Measurements from ENCODE around the gene RAMACL. TPM values are rescaled to one million over a fixed set of nuclear protein-coding genes. Genes with fewer than 3 reads are reported as not detected.

Gene RAMACL
- total RNA-seq, 1 experiment from 2014 or later, result 0.15 TPM

GRCh38 chr6:166567813-166568212 lies 18.7 kb downstream of the RAMACL start:
- ChIA-PET RAD21 (ENCODE audit: low non-redundant PET in 1 of 2, low total read pairs in 2 of 2, uncharacterized antibody in 2 of 2, unreplicated experiment in 2 of 2) (no interaction called here), CTCF (no interaction called here), POLR2A (no interaction called here)
- H4K20me1 ChIP-seq (ENCODE audit: insufficient read depth), result no peaks in the 10 kb centered on the region
- H3K9me2 ChIP-seq (ENCODE audit: insufficient read depth), result no peaks in the 10 kb centered on the region
- H3K4me2 ChIP-seq (ENCODE audit: low read length), result no peak overlapping the region
- BruUV-seq (replicated peaks), result no TSS peak
- H3K27ac ChIP-seq (ENCODE audit: low read depth, low read length), result no peak overlapping the region
- no peak overlapping the region for H3K4me3 ChIP-seq (replicated peaks in 1 of 2; ENCODE audit: low read depth in 1 of 2, low read length in 2 of 2)
- H3K79me2 ChIP-seq (ENCODE audit: insufficient read depth, low read length), result no peaks in the 10 kb centered on the region
- no peaks in the 10 kb centered on the region for H3K36me3 ChIP-seq (ENCODE audit: control insufficient read depth in 1 of 2, insufficient read depth in 2 of 2, low read length in 2 of 2)
- H2AFZ ChIP-seq (ENCODE audit: low read depth, low read length, poor library complexity, severe bottlenecking), result no peak overlapping the region
- intact Hi-C loops (cut with micrococcal nuclease), result no loop called here
- H3K27me3 ChIP-seq (ENCODE audit: insufficient read depth, low read length), result no peaks in the 10 kb centered on the region
- H3K4me1 ChIP-seq (ENCODE audit: control insufficient read depth in 1 of 2, insufficient read depth in 2 of 2, low read length in 2 of 2), result peaks cover 0 to 15% of the 10 kb centered on the region in 2 experiments; a peak in 1 of 4 replicates
- no peak for TF ChIP-seq EZH2 (IDR thresholded peaks at IDR 0.05)
- no peak for TF ChIP-seq ZFX (IDR thresholded peaks at IDR 0.05)
- TF ChIP-seq POLR2AphosphoS5 (IDR thresholded peaks at IDR 0.05; ENCODE audit: low read depth, low read length), result no peak
- H3K9me3 ChIP-seq (ENCODE audit: control insufficient read depth in 1 of 2, insufficient read depth in 1 of 2, low read depth in 1 of 2, low read length in 2 of 2), result no peaks in the 10 kb centered on the region
- no peak for ATAC-seq
- H3K9ac ChIP-seq (ENCODE audit: low read length), result no peak overlapping the region
- DNase-seq (ENCODE audit: low read depth, low spot score), result no peak

- H3K79me2 ChIP-seq (ENCODE audit: insufficient read depth, low read length), result no peaks in the 10 kb centered on the region
- no peak for TF ChIP-seq ZFX (IDR thresholded peaks at IDR 0.05)
- TF ChIP-seq, protein P1, sequence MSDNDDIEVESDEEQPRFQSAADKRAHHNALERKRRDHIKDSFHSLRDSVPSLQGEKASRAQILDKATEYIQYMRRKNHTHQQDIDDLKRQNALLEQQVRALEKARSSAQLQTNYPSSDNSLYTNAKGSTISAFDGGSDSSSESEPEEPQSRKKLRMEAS (IDR thresholded peaks at IDR 0.05), result 0 out of 2 replicates have a peak, but pooled peaks have one; percentile 17
- peaks cover 0 to 15% of the 10 kb centered on the region in 2 experiments; a peak in 1 of 4 replicates for H3K4me1 ChIP-seq (ENCODE audit: control insufficient read depth in 1 of 2, insufficient read depth in 2 of 2, low read length in 2 of 2)
- no peaks in the 10 kb centered on the region for H3K9me3 ChIP-seq (ENCODE audit: control insufficient read depth in 1 of 2, insufficient read depth in 1 of 2, low read depth in 1 of 2, low read length in 2 of 2)
- BruUV-seq (replicated peaks), result no TSS peak
- no peak; the same call in 1 of the 2 replicates for ATAC-seq
- ChIA-PET CTCF (no interaction called here), POLR2A (no interaction called here), RAD21 (ENCODE audit: low non-redundant PET in 1 of 2, low total read pairs in 2 of 2, uncharacterized antibody in 2 of 2, unreplicated experiment in 2 of 2) (no interaction called here)
- no peak overlapping the region for H3K27ac ChIP-seq (ENCODE audit: low read depth, low read length)
- no peak overlapping the region for H3K9ac ChIP-seq (ENCODE audit: low read length)
- no peaks in the 10 kb centered on the region for H3K9me2 ChIP-seq (ENCODE audit: insufficient read depth)
- H3K36me3 ChIP-seq (ENCODE audit: control insufficient read depth in 1 of 2, insufficient read depth in 2 of 2, low read length in 2 of 2), result no peaks in the 10 kb centered on the region
- H3K4me3 ChIP-seq (replicated peaks in 1 of 2; ENCODE audit: low read depth in 1 of 2, low read length in 2 of 2), result no peak overlapping the region
- no peaks in the 10 kb centered on the region for H4K20me1 ChIP-seq (ENCODE audit: insufficient read depth)
- H2AFZ ChIP-seq (ENCODE audit: low read depth, low read length, poor library complexity, severe bottlenecking), result no peak overlapping the region
- DNase-seq (ENCODE audit: low read depth, low spot score), result no peak
- intact Hi-C loops (cut with micrococcal nuclease), result no loop called here
- H3K4me2 ChIP-seq (ENCODE audit: low read length), result 0 out of 2 replicates have a peak overlapping the region, but pooled peaks have one; percentile 7
- H3K27me3 ChIP-seq (ENCODE audit: insufficient read depth, low read length), result no peaks in the 10 kb centered on the region
Observed at GRCh38 chr6:166567107-166567506, 19.4 kb downstream of the RAMACL start.

Measured in HCT116 (cell line).